GM23338 (cell line): Measurements from ENCODE around the gene SCCPDH.
"Not testable (repeated sequence)": the region's sequence is repeated elsewhere in the genome, so short reads cannot be mapped to it uniquely, and the experiment has no call there.

ENCODE experiments used
- CTCF ChIP-seq, 2 experiments: fragments of 200-600 bp in 1 of 2; sonication (generic) in 1 of 2; conservative IDR thresholded peaks; 2 replicates each; pipeline versions ENCODE4 v1.5.1 to v1.6.1; 2016 to 2017; ENCODE audit warnings: antibody characterized with exemption in 2 of 2, low read depth in 2 of 2, mild to moderate bottlenecking in 2 of 2, moderate library complexity in 1 of 2
- ETS1 ChIP-seq: IDR thresholded peaks from 2 replicates; pipeline ENCODE4 v1.6.1; 2016; ENCODE audit warnings: antibody characterized with exemption
- EZH2 ChIP-seq: fragments of 200-600 bp; sonication (generic); IDR thresholded peaks from one replicate; pipeline ENCODE4 v1.8.0; 2017; ENCODE audit warnings: antibody characterized with exemption, mild to moderate bottlenecking, low read depth; ENCODE audit not compliant: unreplicated experiment
- EZH2phosphoT487 ChIP-seq: fragments of 200-600 bp; sonication (generic); IDR thresholded peaks from one replicate; pipeline ENCODE4 v1.8.1; 2018; ENCODE audit warnings: antibody characterized with exemption; ENCODE audit not compliant: unreplicated experiment
- JUNB ChIP-seq: IDR thresholded peaks from one replicate; pipeline ENCODE4 v1.6.1; 2016; ENCODE audit warnings: antibody characterized with exemption; ENCODE audit not compliant: unreplicated experiment
- NANOG ChIP-seq: IDR thresholded peaks from 2 replicates; pipeline ENCODE4 v1.6.1; 2016; ENCODE audit warnings: antibody characterized with exemption, borderline replicate concordance
- POLR2AphosphoS5 ChIP-seq: IDR thresholded peaks from 2 replicates; pipeline ENCODE4 v1.6.1; 2016; ENCODE audit warnings: antibody characterized with exemption, low read depth
- REST ChIP-seq: IDR thresholded peaks from one replicate; pipeline ENCODE4 v1.6.1; 2018; ENCODE audit warnings: antibody characterized with exemption; ENCODE audit not compliant: unreplicated experiment
- ZNF114 ChIP-seq: fragments of 250-450 bp; sonication (Bioruptor Pico); IDR thresholded peaks from 2 replicates; pipeline ENCODE4 v1.5.0; 2020; ENCODE audit warnings: mild to moderate bottlenecking, moderate library complexity
- ZNF331 ChIP-seq: fragments of 250-450 bp; sonication (Bioruptor Pico); IDR thresholded peaks from 2 replicates; pipeline ENCODE4 v1.5.0; 2020; ENCODE audit warnings: low read depth, mild to moderate bottlenecking, moderate library complexity

GRCh38 chr1:246813325-246813724 is 89.1 kb downstream of the SCCPDH start:
- not testable (repeated sequence) for TF ChIP-seq CTCF (conservative IDR thresholded peaks at IDR 0.05; ENCODE audit: low read depth in 2 of 2); EZH2phosphoT487; REST; POLR2AphosphoS5; EZH2; ETS1; NANOG; ZNF114 (CRISPR knock-in tag); ZNF331 (CRISPR knock-in tag); JUNB
